Measurements from ENCODE around the gene PADI3. TPM values are rescaled to one million over a fixed set of nuclear protein-coding genes. Genes with fewer than 3 reads are reported as not detected.

PADI3 gene
- polyA plus RNA-seq, 3 donors, result 0.01 TPM; not detected in 2

- H3K4me1 Mint-ChIP-seq, result peaks cover 17% of the 10 kb centered on the region
- TF ChIP-seq CTCF (IDR thresholded peaks at IDR 0.05), result no peak
- H3K36me3 Mint-ChIP-seq, result no peaks in the 10 kb centered on the region
- H3K79me2 ChIP-seq (ENCODE audit: insufficient read depth, low read length), result no peaks in the 10 kb centered on the region
- intact Hi-C loops (cut with micrococcal nuclease), result no loop called here
- no peaks in the 10 kb centered on the region for H3K27me3 ChIP-seq (ENCODE audit: control insufficient read depth in 2 of 2, insufficient read depth in 2 of 2, low read length in 2 of 2)
- 100% methylated on average over 1 of the region's 5 CpGs for WGBS (ENCODE audit: insufficient coverage)
- peaks cover 0 to 2% of the 10 kb centered on the region in 2 donors for H3K9me3 ChIP-seq (replicated peaks in 1 of 2; ENCODE audit: control insufficient read depth in 1 of 2, insufficient read depth in 1 of 2, low read length in 2 of 2)
- peak overlapping the region in 1 of 7 donors; percentile 42 for H3K27ac Mint-ChIP-seq
- no peak overlapping the region for H3K4me3 Mint-ChIP-seq
- no peak overlapping the region for H3K4me3 ChIP-seq (replicated peaks in 1 of 3; ENCODE audit: low read depth in 2 of 3, low read length in 3 of 3)
- H3K27me3 Mint-ChIP-seq (ENCODE audit: low read depth in 3 of 3), result peaks cover 0 to 9% (median 6%) of the 10 kb centered on the region in 3 donors
- H4K20me1 ChIP-seq (ENCODE audit: insufficient read depth, low read length), result no peaks in the 10 kb centered on the region
- no peak overlapping the region for H2AFZ ChIP-seq (ENCODE audit: insufficient read depth, low read depth, low read length, poor library complexity, severe bottlenecking)
- H3K9me3 Mint-ChIP-seq, result peaks cover 0 to 4% (median under 1%) of the 10 kb centered on the region in 7 donors
- H3K9ac ChIP-seq (ENCODE audit: insufficient read depth, low read length, poor library complexity, severe bottlenecking), result no peak overlapping the region
- H3K36me3 ChIP-seq (replicated peaks in 1 of 2; ENCODE audit: control insufficient read depth in 1 of 2, insufficient read depth in 2 of 2, low read length in 2 of 2), result no peaks in the 10 kb centered on the region
- peaks cover 4 to 9% of the 10 kb centered on the region in 2 donors for H3K4me1 ChIP-seq (ENCODE audit: control insufficient read depth in 1 of 2, insufficient read depth in 2 of 2, low read length in 2 of 2)
- H3K4me2 ChIP-seq (replicated peaks; ENCODE audit: extremely low read depth, low read length, poor library complexity, severe bottlenecking), result no peak overlapping the region
- DNase-seq, result peak in 2 of 3 donors; percentile 37 to 75
- no peak overlapping the region for H3K27ac ChIP-seq (ENCODE audit: low read depth in 1 of 2, low read length in 2 of 2)
Measured at GRCh38 chr1:17296086-17296485, 47.2 kb downstream of the PADI3 start.

GRCh38 chr1:17297991-17298390 lies 49.1 kb downstream of the PADI3 start:
- H3K9me3 Mint-ChIP-seq, result peaks cover 8 to 13% (median 12%) of the 10 kb centered on the region in 7 donors
- 91% methylated on average over 4 of the region's 7 CpGs for WGBS (ENCODE audit: insufficient coverage)
- H4K20me1 ChIP-seq (ENCODE audit: insufficient read depth, low read length), result no peaks in the 10 kb centered on the region
- H3K4me1 ChIP-seq (ENCODE audit: control insufficient read depth in 1 of 2, insufficient read depth in 2 of 2, low read length in 2 of 2), result peaks cover 10 to 12% of the 10 kb centered on the region in 2 donors
- no peaks in the 10 kb centered on the region for H3K27me3 ChIP-seq (ENCODE audit: control insufficient read depth in 2 of 2, insufficient read depth in 2 of 2, low read length in 2 of 2)
- peaks cover 7 to 13% of the 10 kb centered on the region in 2 donors for H3K9me3 ChIP-seq (replicated peaks in 1 of 2; ENCODE audit: control insufficient read depth in 1 of 2, insufficient read depth in 1 of 2, low read length in 2 of 2)
- no peak overlapping the region for H2AFZ ChIP-seq (ENCODE audit: insufficient read depth, low read depth, low read length, poor library complexity, severe bottlenecking)
- intact Hi-C loops (cut with micrococcal nuclease), result no loop called here
- H3K4me1 Mint-ChIP-seq, result peaks cover 22% of the 10 kb centered on the region
- DNase-seq, result no peak
- no peaks in the 10 kb centered on the region for H3K79me2 ChIP-seq (ENCODE audit: insufficient read depth, low read length)
- no peak overlapping the region for H3K4me3 ChIP-seq (replicated peaks in 1 of 3; ENCODE audit: low read depth in 2 of 3, low read length in 3 of 3)
- H3K9ac ChIP-seq (ENCODE audit: insufficient read depth, low read length, poor library complexity, severe bottlenecking), result no peak overlapping the region
- H3K36me3 Mint-ChIP-seq, result peaks cover 3 to 8% of the 10 kb centered on the region in 2 donors
- no peak overlapping the region for H3K4me3 Mint-ChIP-seq
- H3K4me2 ChIP-seq (replicated peaks; ENCODE audit: extremely low read depth, low read length, poor library complexity, severe bottlenecking), result no peak overlapping the region
- H3K27ac Mint-ChIP-seq, result no peak overlapping the region
- TF ChIP-seq CTCF (IDR thresholded peaks at IDR 0.05), result no peak
- peaks cover 0 to 9% (median 6%) of the 10 kb centered on the region in 3 donors for H3K27me3 Mint-ChIP-seq (ENCODE audit: low read depth in 3 of 3)
- no peak overlapping the region for H3K27ac ChIP-seq (ENCODE audit: low read depth in 1 of 2, low read length in 2 of 2)
- no peaks in the 10 kb centered on the region for H3K36me3 ChIP-seq (replicated peaks in 1 of 2; ENCODE audit: control insufficient read depth in 1 of 2, insufficient read depth in 2 of 2, low read length in 2 of 2)

All from CD14-positive monocyte (primary cell).